Uterus (tissue), 2 donors: ENCODE measurements around the gene CACNG5.

Experiments used
- POLR2A ChIP-seq, 2 donors: fragments of 450-650 bp; IDR thresholded peaks; one replicate each; pipeline ENCODE4 v1.6.1; 2016; ENCODE audit warnings: antibody characterized with exemption in 2 of 2, mild to moderate bottlenecking in 1 of 2, moderate library complexity in 1 of 2
- TF ChIP-seq, protein P1 (sequence below), 4 experiments: fragments of 200-600 bp in 2 of 4; fragments of 450-650 bp in 2 of 4; sonication (generic) in 2 of 4; IDR thresholded peaks; one replicate each; pipeline ENCODE4 v1.5.1; 2016 to 2019; ENCODE audit warnings: antibody characterized with exemption in 4 of 4, mild to moderate bottlenecking in 2 of 4, moderate library complexity in 1 of 4

DNA sequence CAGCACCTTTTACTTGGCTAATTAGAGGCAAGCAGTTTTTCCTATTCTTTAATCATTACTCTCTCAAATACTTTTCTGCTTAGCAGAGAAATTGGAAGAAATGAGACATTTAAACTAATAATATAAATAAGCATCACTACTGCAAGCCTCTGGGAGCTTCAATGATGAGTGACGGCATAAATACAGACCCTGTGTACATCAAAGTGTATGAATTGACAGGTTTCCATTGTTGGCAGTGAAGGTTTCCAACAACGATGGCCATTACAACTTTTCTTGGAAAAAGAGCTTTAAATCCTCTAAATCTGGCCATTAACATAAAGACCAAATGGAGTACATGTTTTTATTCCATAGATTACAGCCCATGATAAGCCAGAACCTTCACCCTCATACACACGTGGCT, 39.4 kb upstream of the CACNG5 start:
- TF ChIP-seq POLR2A (IDR thresholded peaks at IDR 0.05): no peak
- TF ChIP-seq, protein P1, sequence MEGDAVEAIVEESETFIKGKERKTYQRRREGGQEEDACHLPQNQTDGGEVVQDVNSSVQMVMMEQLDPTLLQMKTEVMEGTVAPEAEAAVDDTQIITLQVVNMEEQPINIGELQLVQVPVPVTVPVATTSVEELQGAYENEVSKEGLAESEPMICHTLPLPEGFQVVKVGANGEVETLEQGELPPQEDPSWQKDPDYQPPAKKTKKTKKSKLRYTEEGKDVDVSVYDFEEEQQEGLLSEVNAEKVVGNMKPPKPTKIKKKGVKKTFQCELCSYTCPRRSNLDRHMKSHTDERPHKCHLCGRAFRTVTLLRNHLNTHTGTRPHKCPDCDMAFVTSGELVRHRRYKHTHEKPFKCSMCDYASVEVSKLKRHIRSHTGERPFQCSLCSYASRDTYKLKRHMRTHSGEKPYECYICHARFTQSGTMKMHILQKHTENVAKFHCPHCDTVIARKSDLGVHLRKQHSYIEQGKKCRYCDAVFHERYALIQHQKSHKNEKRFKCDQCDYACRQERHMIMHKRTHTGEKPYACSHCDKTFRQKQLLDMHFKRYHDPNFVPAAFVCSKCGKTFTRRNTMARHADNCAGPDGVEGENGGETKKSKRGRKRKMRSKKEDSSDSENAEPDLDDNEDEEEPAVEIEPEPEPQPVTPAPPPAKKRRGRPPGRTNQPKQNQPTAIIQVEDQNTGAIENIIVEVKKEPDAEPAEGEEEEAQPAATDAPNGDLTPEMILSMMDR (IDR thresholded peaks at IDR 0.05): no peak
